ENCODE measurements around the gene SLF2. TPM values are rescaled to one million over a fixed set of nuclear protein-coding genes. Genes with fewer than 3 reads are reported as not detected.
A peak's percentile ranks its signal among the peaks of the same experiment; 100 is the strongest.

SLF2 gene
- total and polyA plus RNA-seq, 2 of the 13 experiments (the other 11 are each of a cell fraction or from before 2014, with no cell fraction given): 12.2 to 48.1 TPM

DNA sequence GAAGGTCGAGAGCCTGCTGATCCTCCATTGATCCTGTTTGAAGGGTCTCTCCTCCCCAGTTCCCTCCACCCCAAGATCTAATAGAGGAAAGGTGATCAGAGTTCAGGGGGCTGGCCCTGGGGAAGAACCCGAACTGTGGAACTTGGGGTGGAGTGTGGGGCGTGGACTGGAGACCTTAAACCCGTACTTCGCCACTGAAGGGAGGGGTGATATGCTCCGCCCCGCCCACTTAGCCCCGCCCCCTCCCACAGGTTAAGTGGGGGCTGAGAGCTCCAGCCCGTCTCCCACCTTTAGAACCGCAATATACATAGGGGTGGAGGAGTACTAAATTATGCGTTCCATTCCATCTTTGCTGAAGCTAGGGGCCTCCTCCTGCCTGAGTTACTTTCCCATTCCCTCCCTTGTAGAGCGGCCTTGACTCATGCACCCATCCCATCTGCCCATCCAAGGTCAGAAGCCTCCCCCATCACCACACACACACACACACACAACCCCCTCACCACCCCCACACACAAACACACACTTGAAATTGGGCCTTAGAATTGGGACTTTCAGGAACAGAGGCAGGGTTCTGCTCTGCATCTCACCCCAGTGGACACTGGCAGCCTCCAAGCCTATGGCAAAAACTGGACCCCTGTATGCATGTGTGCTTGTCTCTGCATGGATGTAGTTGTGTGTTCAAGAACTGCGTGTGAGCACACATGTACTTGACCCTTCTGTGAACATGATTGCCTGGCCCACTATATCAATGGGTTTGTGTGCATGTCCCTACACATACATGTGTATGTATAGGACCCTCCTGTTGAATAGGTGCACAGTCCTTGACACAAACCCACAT is 57.5 kb downstream of the SLF2 start (continued):
- no peak for TF ChIP-seq ZNF160 (CRISPR knock-in tag; IDR thresholded peaks at IDR 0.05)
- no peak for TF ChIP-seq DBP (CRISPR knock-in tag; IDR thresholded peaks at IDR 0.05; ENCODE audit: not compliant biosample characterization)
- no peak for TF ChIP-seq ZNF75D (CRISPR knock-in tag; IDR thresholded peaks at IDR 0.05; ENCODE audit: borderline replicate concordance)
- TF ChIP-seq SALL1 (CRISPR knock-in tag; IDR thresholded peaks at IDR 0.05): peak; percentile 61
- TF ChIP-seq ZNF564 (CRISPR knock-in tag; IDR thresholded peaks at IDR 0.05): no peak; the same call in 1 of the 2 replicates
- TF ChIP-seq RBM22 (optimal IDR thresholded peaks at IDR 0.05; ENCODE audit: low read length): no peak
- no peak for TF ChIP-seq ZSCAN21 (CRISPR knock-in tag; IDR thresholded peaks at IDR 0.05; ENCODE audit: borderline replicate concordance)
- TF ChIP-seq ZBTB21 (CRISPR knock-in tag; IDR thresholded peaks at IDR 0.05): no peak
- peak; percentile 62; the same call in 1 of the 2 replicates for TF ChIP-seq NR2F6 (IDR thresholded peaks at IDR 0.05)
- peak; percentile 52; the same call in 1 of the 2 replicates for TF ChIP-seq NR2F6 (CRISPR knock-in tag; IDR thresholded peaks at IDR 0.05)
- TF ChIP-seq ZNF589 (CRISPR knock-in tag; conservative IDR thresholded peaks at IDR 0.05): no peak
- no peak for TF ChIP-seq ZNF776 (CRISPR knock-in tag; IDR thresholded peaks at IDR 0.05)
- TF ChIP-seq ZFP36L1 (CRISPR knock-in tag; IDR thresholded peaks at IDR 0.05): 0 out of 2 replicates have a peak, but pooled peaks have one; percentile 7
- no peak for TF ChIP-seq MIER2 (CRISPR knock-in tag; IDR thresholded peaks at IDR 0.05)
- TF ChIP-seq MATR3 (CRISPR knock-in tag; IDR thresholded peaks at IDR 0.05): no peak
- TF ChIP-seq ZUFSP (CRISPR knock-in tag; IDR thresholded peaks at IDR 0.05; ENCODE audit: borderline replicate concordance): no peak
- no peak for TF ChIP-seq MBNL3 (CRISPR knock-in tag; conservative IDR thresholded peaks at IDR 0.05)
- TF ChIP-seq NR3C1 (CRISPR knock-in tag; IDR thresholded peaks at IDR 0.05): no peak
- no peak for TF ChIP-seq PLSCR1 (CRISPR knock-in tag; IDR thresholded peaks at IDR 0.05; ENCODE audit: borderline replicate concordance)
- TF ChIP-seq, protein P1, sequence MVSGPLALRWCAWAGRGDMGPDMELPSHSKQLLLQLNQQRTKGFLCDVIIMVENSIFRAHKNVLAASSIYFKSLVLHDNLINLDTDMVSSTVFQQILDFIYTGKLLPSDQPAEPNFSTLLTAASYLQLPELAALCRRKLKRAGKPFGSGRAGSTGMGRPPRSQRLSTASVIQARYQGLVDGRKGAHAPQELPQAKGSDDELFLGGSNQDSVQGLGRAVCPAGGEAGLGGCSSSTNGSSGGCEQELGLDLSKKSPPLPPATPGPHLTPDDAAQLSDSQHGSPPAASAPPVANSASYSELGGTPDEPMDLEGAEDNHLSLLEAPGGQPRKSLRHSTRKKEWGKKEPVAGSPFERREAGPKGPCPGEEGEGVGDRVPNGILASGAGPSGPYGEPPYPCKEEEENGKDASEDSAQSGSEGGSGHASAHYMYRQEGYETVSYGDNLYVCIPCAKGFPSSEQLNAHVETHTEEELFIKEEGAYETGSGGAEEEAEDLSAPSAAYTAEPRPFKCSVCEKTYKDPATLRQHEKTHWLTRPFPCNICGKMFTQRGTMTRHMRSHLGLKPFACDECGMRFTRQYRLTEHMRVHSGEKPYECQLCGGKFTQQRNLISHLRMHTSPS (CRISPR knock-in tag; IDR thresholded peaks at IDR 0.05; ENCODE audit: low read depth): no peak
- no peak for TF ChIP-seq PHF5A (CRISPR knock-in tag; IDR thresholded peaks at IDR 0.05; ENCODE audit: low read depth, unreplicated experiment)
- no peak for TF ChIP-seq GLMP (CRISPR knock-in tag; IDR thresholded peaks at IDR 0.05; ENCODE audit: borderline replicate concordance)
- TF ChIP-seq, protein P2, sequence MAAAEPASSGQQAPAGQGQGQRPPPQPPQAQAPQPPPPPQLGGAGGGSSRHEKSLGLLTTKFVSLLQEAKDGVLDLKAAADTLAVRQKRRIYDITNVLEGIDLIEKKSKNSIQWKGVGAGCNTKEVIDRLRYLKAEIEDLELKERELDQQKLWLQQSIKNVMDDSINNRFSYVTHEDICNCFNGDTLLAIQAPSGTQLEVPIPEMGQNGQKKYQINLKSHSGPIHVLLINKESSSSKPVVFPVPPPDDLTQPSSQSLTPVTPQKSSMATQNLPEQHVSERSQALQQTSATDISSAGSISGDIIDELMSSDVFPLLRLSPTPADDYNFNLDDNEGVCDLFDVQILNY (CRISPR knock-in tag; conservative IDR thresholded peaks at IDR 0.05): no peak

Data from HepG2 (cell line).